Neural cell (in vitro differentiated cells): Measurements from ENCODE around the gene SPECC1.

Experiments used
- EP300 ChIP-seq: fragments of 450-650 bp; conservative IDR thresholded peaks from 2 replicates; pipeline ENCODE4 v1.6.1; 2014; ENCODE audit warnings: antibody characterized with exemption, mild to moderate bottlenecking, moderate library complexity; ENCODE audit not compliant: poor library complexity, severe bottlenecking
- EZH2 ChIP-seq: fragments of 200-600, 300-800 bp; shearing (Covaris generic), sonication (generic); IDR thresholded peaks from 2 replicates; pipeline ENCODE4 v1.6.1; 2014; ENCODE audit warnings: antibody characterized with exemption, low read length, borderline replicate concordance, mild to moderate bottlenecking; ENCODE audit not compliant: insufficient read depth, poor library complexity, severe bottlenecking
- MXI1 ChIP-seq: fragments of 450-650 bp; conservative IDR thresholded peaks from 2 replicates; pipeline ENCODE4 v1.6.1; 2014; ENCODE audit warnings: antibody characterized with exemption, mild to moderate bottlenecking; ENCODE audit not compliant: poor library complexity, severe bottlenecking
- POLR2AphosphoS5 ChIP-seq: IDR thresholded peaks from 2 replicates; pipeline ENCODE4 v1.6.1; 2012
- RAD21 ChIP-seq: fragments of 450-650 bp; conservative IDR thresholded peaks from 2 replicates; pipeline ENCODE4 v1.6.1; 2014; ENCODE audit warnings: antibody characterized with exemption, mild to moderate bottlenecking, moderate library complexity
- SMC3 ChIP-seq: fragments of 450-650 bp; conservative IDR thresholded peaks from 2 replicates; pipeline ENCODE4 v1.6.1; 2014; ENCODE audit warnings: antibody characterized with exemption, mild to moderate bottlenecking, moderate library complexity; ENCODE audit not compliant: poor library complexity
- TF ChIP-seq, protein P1 (sequence below): fragments of 450-650 bp; IDR thresholded peaks from 2 replicates; pipeline ENCODE4 v1.5.1; 2014; ENCODE audit warnings: antibody characterized with exemption, mild to moderate bottlenecking, moderate library complexity; ENCODE audit not compliant: poor library complexity, severe bottlenecking
- TF ChIP-seq, protein P2 (sequence below): IDR thresholded peaks from 2 replicates; pipeline ENCODE4 v1.6.1; 2012; ENCODE audit warnings: borderline replicate concordance

DNA sequence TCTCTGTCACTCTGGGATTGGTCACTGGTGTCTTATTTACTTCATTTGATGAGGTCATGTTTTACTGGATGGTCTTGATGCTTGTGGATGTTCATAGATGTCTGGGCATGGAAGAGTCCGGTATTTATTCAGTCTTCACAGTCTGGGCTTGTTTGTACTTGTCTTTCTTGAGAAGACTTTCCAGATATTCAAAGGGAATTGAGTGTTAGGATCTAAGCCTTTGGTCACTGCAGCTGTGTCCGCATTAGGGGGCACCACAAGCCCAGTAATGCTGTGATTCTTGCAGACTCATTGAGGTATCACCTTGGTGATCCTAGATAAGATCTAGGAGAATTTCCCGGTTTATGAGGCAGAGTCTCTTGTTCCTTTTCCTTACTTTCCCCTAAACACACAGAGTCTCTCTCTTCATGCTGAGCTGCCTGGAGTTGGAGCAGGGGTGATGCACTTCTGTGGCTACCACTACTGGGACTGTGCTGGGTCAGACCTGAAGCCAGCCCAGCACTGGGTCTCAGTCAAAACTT lies 214.7 kb downstream of the SPECC1 start:
- TF ChIP-seq, protein P1, sequence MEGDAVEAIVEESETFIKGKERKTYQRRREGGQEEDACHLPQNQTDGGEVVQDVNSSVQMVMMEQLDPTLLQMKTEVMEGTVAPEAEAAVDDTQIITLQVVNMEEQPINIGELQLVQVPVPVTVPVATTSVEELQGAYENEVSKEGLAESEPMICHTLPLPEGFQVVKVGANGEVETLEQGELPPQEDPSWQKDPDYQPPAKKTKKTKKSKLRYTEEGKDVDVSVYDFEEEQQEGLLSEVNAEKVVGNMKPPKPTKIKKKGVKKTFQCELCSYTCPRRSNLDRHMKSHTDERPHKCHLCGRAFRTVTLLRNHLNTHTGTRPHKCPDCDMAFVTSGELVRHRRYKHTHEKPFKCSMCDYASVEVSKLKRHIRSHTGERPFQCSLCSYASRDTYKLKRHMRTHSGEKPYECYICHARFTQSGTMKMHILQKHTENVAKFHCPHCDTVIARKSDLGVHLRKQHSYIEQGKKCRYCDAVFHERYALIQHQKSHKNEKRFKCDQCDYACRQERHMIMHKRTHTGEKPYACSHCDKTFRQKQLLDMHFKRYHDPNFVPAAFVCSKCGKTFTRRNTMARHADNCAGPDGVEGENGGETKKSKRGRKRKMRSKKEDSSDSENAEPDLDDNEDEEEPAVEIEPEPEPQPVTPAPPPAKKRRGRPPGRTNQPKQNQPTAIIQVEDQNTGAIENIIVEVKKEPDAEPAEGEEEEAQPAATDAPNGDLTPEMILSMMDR: no peak
- TF ChIP-seq, protein P2, sequence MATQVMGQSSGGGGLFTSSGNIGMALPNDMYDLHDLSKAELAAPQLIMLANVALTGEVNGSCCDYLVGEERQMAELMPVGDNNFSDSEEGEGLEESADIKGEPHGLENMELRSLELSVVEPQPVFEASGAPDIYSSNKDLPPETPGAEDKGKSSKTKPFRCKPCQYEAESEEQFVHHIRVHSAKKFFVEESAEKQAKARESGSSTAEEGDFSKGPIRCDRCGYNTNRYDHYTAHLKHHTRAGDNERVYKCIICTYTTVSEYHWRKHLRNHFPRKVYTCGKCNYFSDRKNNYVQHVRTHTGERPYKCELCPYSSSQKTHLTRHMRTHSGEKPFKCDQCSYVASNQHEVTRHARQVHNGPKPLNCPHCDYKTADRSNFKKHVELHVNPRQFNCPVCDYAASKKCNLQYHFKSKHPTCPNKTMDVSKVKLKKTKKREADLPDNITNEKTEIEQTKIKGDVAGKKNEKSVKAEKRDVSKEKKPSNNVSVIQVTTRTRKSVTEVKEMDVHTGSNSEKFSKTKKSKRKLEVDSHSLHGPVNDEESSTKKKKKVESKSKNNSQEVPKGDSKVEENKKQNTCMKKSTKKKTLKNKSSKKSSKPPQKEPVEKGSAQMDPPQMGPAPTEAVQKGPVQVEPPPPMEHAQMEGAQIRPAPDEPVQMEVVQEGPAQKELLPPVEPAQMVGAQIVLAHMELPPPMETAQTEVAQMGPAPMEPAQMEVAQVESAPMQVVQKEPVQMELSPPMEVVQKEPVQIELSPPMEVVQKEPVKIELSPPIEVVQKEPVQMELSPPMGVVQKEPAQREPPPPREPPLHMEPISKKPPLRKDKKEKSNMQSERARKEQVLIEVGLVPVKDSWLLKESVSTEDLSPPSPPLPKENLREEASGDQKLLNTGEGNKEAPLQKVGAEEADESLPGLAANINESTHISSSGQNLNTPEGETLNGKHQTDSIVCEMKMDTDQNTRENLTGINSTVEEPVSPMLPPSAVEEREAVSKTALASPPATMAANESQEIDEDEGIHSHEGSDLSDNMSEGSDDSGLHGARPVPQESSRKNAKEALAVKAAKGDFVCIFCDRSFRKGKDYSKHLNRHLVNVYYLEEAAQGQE: no peak
- no peak for TF ChIP-seq EZH2
- no peak for TF ChIP-seq EP300
- no peak for TF ChIP-seq RAD21
- no peak for TF ChIP-seq MXI1
- no peak for TF ChIP-seq POLR2AphosphoS5
- no peak for TF ChIP-seq SMC3
